ENCODE measurements around the gene JPT1. TPM values are rescaled to one million over a fixed set of nuclear protein-coding genes. Genes with fewer than 3 reads are reported as not detected.

Gene JPT1
- total RNA-seq, 2 donors from 2014 or later: 212 to 220 TPM

GRCh38 chr17:75091855-75092327 is 62.4 kb downstream of the JPT1 start:
- intact Hi-C loops (cut with DNase I, micrococcal nuclease): no loop called here
- peak; percentile 76 to 83 for DNase-seq

DNA sequence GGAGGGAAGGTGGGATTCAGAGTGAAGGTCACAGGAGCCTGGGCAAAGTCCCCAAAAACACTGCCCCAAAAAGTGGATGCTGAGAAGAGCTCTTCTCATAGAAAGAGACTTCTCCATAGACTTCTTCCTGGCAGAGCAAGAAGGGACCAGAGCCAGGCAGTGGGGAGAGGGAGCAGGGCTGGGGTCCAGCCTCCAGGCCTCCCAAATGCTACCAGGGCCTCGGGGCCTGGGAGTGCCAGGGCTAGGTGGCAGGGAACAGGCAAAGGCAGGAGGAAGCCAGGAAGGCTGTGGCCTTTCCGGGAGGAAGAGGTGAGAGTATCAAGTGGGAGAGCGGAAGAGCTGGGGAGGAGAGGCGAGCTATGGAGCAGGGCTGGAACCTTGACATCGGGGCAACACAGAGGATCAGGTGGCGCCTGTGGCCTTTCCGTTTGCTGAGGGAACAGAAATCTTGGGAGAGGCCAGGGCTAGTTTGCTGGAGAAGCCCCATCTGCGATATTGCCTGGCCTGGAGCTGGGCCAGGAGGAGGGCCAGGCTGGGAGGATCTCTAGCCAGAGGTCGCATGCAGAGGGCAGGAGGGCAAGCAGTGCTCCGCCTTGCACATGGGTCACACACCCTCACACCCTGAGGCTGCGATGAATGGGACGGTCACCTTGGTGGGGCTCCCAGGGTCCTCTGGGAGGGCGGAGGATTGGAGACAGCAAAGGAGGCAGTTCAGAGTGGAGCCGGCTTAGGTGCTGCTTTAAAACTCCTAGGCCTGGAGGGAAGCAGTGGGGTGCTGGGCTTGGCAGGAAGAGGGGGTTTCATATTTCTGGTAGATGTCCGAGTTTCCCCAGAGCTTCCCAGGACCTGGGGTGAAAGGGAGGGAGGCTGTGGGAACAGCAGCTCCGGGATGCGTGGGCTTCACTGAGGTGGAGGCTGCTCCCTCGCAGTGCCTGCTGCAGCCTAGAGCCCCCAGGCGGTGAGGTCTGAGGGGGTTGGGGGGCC is 63.1 kb downstream of the JPT1 start:
- DNase-seq: peak; percentile 76 to 81
- intact Hi-C loops (cut with DNase I, micrococcal nuclease): no loop called here
- ATAC-seq: peak; percentile 44

More at GRCh38 chr17:75091855-75092327, 62.4 kb downstream of the JPT1 start:
- ATAC-seq: peak; percentile 42

DNA sequence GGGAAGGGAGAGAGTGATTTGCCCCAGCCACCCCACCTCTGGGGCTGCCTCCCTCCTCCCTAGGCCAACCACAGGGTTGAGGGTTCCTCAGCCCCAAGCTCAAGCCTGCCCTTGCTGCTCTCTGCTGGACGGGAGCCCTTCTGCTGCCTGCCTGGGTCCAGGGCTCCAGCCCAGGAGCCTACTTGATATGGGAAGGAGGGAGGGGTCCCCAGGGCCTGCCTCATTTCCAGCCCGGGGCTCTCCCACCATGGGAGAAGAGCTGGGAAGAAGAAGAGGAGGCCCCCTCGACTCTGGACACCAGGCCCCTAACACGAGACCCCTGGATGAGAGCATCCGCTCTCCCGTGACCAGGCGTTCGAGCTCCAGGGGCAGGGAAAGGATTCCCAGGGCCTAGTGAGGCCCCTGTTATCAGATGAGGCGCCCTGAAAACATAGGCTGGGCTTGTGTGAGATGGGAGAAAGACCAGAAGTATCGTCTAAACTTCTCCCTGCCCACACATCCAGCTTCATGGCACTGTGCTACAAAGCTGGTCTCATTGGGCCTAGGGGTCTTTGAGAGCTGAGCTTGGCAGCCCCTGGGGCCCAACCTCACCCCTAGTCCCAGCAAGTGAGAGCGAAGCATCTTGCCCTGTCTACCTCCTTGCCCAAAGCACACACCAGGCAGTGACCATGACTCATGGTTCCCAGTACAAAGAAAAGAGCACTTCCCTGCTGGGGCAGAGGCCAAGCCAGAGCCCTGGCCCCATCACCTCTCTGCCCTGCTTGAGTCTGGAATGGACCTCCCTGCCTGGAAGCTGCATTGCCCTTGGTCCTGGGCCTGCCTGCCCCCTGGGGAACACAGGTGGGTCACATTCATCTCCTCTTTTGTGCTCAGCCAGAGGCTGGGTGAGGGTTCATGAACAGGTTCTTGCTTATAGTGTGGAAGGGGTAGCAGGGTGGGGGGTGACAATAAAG is 65.6 kb downstream of the JPT1 start:
- ATAC-seq: peak; percentile 1

DNA sequence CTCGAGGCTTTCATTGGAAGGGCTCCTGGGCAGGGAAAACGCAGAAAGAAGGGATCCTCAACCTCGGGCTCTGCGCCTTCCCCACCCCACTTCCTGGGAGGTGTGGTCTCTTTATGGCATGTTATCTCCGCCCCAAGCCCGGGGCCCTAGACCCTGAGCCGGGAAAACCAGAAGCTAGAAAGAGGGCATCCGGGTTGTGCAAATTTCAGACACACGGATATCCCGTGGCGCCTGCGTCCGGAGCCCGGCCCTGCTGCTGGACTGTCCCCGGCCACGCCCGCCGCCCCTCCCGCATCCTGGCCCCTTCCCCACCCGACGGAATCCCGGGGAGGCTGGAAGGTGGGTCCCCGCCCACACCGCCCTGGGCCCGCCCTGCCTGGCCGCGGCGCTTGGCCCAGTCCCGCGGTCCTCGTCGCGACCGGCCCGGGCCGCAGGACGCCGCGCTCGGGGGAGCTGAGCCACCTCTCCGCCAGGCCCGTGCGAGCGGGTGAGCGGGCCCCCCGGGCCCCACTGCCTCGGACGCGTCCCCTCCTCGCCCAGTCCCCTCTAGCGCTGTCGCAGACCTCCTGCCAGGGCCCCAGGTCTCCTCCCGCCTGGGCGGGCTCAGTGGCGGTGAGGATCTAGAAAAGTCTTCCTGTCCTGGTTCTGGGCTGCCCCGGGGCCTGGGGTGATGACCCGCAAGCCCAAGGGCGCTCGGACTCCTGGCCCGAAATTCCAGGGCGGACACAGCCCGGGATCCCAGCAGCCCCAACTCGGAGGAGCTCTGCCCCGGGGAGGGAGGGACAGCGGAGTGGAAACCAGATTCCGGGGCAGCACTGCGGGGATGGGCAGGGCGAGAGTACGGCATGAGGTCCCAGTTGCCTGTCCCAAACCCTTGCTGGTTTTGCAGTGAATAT is 66.5 kb downstream of the JPT1 start, which contains the start of gene SLC16A5:
Gene SLC16A5, plus strand, starts transcription at position 397 of the 896 bp plus-strand sequence. CDS start 5,683 bp downstream, outside the sequence.
- intact Hi-C loops (cut with DNase I, micrococcal nuclease): no loop called here
- peak; percentile 63 for ATAC-seq
- peak; percentile 92 to 94 for DNase-seq

More for the DNA sequence above, 65.6 kb downstream of the JPT1 start:
- intact Hi-C loops (cut with DNase I, micrococcal nuclease): no loop called here
- DNase-seq: peak in 1 of 2 donors; percentile 45

GRCh38 chr17:75087182-75087557 is 67.1 kb downstream of the JPT1 start:
- ATAC-seq: no peak
- no peak for DNase-seq
- intact Hi-C loops (cut with DNase I, micrococcal nuclease): no loop called here

GRCh38 chr17:75086496-75087181 is 67.7 kb downstream of the JPT1 start:
- ATAC-seq (peak; percentile 56), DNase-seq (peak; percentile 59 to 71)
- intact Hi-C loops (cut with DNase I, micrococcal nuclease): no loop called here

Other genes starting within 250 kb of the JPT1 start
- under 1 TPM in 1 of 2 donors, not detected in 1; 0.31 TPM for gene USH1G, start 231.3 kb downstream of the JPT1 start, total RNA-seq
- gene OTOP2, start 230.2 kb downstream of the JPT1 start, total RNA-seq: 10 to 100 TPM; 52.3 to 70.3 TPM
- 1 to 10 TPM; 1.4 to 2.4 TPM for gene OTOP3, start 218.6 kb downstream of the JPT1 start, total RNA-seq
- gene HID1, start 181.8 kb downstream of the JPT1 start, total RNA-seq: 10 to 100 TPM; 55.4 to 69.3 TPM
- gene CDR2L, start 166.9 kb downstream of the JPT1 start, total RNA-seq: 1 to 10 TPM; 3.1 to 3.2 TPM
- 10 to 100 TPM; 23.6 to 30.4 TPM for gene MRPL58, start 141.8 kb downstream of the JPT1 start, total RNA-seq
- gene ATP5PD, start 107.5 kb downstream of the JPT1 start, total RNA-seq: 100 to 1,000 TPM; 310 to 381 TPM
- gene KCTD2, start 107.3 kb downstream of the JPT1 start, total RNA-seq: 10 to 100 TPM; 16.7 to 19.7 TPM
- 10 to 100 TPM; 26.6 to 39.6 TPM for gene SLC16A5, start 66.6 kb downstream of the JPT1 start, total RNA-seq
- 10 to 100 TPM; 20.3 to 29.9 TPM for gene ARMC7, start 44.5 kb downstream of the JPT1 start, total RNA-seq
- 10 to 100 TPM; 77.6 to 86.6 TPM for gene NT5C, start 22.8 kb downstream of the JPT1 start, total RNA-seq
- 100 to 1,000 TPM; 235 to 254 TPM for gene SUMO2, start 28.4 kb upstream of the JPT1 start, total RNA-seq
- 10 to 100 TPM; 43.9 to 56.3 TPM for gene NUP85, start 51.2 kb upstream of the JPT1 start, total RNA-seq
- 10 to 100 TPM; 39.9 to 46.5 TPM for gene GGA3, start 107.1 kb upstream of the JPT1 start, total RNA-seq
- gene MRPS7, start 107.4 kb upstream of the JPT1 start, total RNA-seq: 10 to 100 TPM; 48.1 to 66.9 TPM
- gene MIF4GD, start 116.7 kb upstream of the JPT1 start, total RNA-seq: 10 to 100 TPM; 18.4 to 24.7 TPM
- 10 to 100 TPM; 10.7 to 14.0 TPM for gene SLC25A19, start 134.9 kb upstream of the JPT1 start, total RNA-seq